ENCODE measurements around the gene SLIT3.
A peak's percentile ranks its signal among the peaks of the same experiment; 100 is the strongest.

The SLIT3 gene

GRCh38 chr5:168798065-168799023 is 502.6 kb downstream of the SLIT3 start:
- no peak for DNase-seq (ENCODE audit: low read depth in 3 of 3)

GRCh38 chr5:168796593-168797580 is 504.1 kb downstream of the SLIT3 start:
- no peak for DNase-seq (ENCODE audit: low read depth in 3 of 3)

GRCh38 chr5:168796000-168796399 is 504.9 kb downstream of the SLIT3 start:
- no peak for DNase-seq (ENCODE audit: low read depth in 3 of 3)

GRCh38 chr5:168793841-168794837 is 506.8 kb downstream of the SLIT3 start:
- peak in 1 of 3 experiments; percentile 47 for DNase-seq (ENCODE audit: low read depth in 3 of 3)

GRCh38 chr5:168792678-168793077 is 508.3 kb downstream of the SLIT3 start:
- DNase-seq (ENCODE audit: low read depth in 3 of 3) = no peak

GRCh38 chr5:168790671-168791250 is 510.2 kb downstream of the SLIT3 start:
- DNase-seq (ENCODE audit: low read depth in 3 of 3) = no peak

GRCh38 chr5:168790002-168790635 is 510.8 kb downstream of the SLIT3 start:
- no peak for DNase-seq (ENCODE audit: low read depth in 3 of 3)

- no peak for DNase-seq (ENCODE audit: low read depth in 3 of 3)
Measured at GRCh38 chr5:168788786-168789185, 512.2 kb downstream of the SLIT3 start.

- no peak for DNase-seq (ENCODE audit: low read depth in 3 of 3)
Measured at GRCh38 chr5:168788107-168788506, 512.8 kb downstream of the SLIT3 start.

GRCh38 chr5:168786147-168786546 is 514.8 kb downstream of the SLIT3 start:
- DNase-seq (ENCODE audit: low read depth in 3 of 3) = no peak

- DNase-seq (ENCODE audit: low read depth in 3 of 3) = no peak
Measured at GRCh38 chr5:168784454-168784853, 516.5 kb downstream of the SLIT3 start.

GRCh38 chr5:168781941-168782571 is 518.9 kb downstream of the SLIT3 start:
- DNase-seq (ENCODE audit: low read depth in 3 of 3) = no peak

GRCh38 chr5:168780888-168781287 is 520.1 kb downstream of the SLIT3 start:
- DNase-seq (ENCODE audit: low read depth in 3 of 3) = no peak

GRCh38 chr5:168779333-168779732 is 521.6 kb downstream of the SLIT3 start:
- no peak for DNase-seq (ENCODE audit: low read depth in 3 of 3)

GRCh38 chr5:168778536-168778935 is 522.4 kb downstream of the SLIT3 start:
- DNase-seq (ENCODE audit: low read depth in 3 of 3) = no peak

- no peak for DNase-seq (ENCODE audit: low read depth in 3 of 3)
Measured at GRCh38 chr5:168777651-168778050, 523.3 kb downstream of the SLIT3 start.

- no peak for DNase-seq (ENCODE audit: low read depth in 3 of 3)
Measured at GRCh38 chr5:168776070-168776469, 524.9 kb downstream of the SLIT3 start.

GRCh38 chr5:168773226-168773625 is 527.7 kb downstream of the SLIT3 start:
- DNase-seq (ENCODE audit: low read depth in 3 of 3) = no peak

GRCh38 chr5:168772316-168772961 is 528.5 kb downstream of the SLIT3 start:
- DNase-seq (ENCODE audit: low read depth in 3 of 3) = no peak
